GM12878 (cell line): ENCODE results near the gene EEF1AKMT3. TPM values are rescaled to one million over a fixed set of nuclear protein-coding genes. Genes with fewer than 3 reads are reported as not detected.

Experiments used
- CBFB ChIP-seq: IDR thresholded peaks from 2 replicates; pipeline ENCODE4 v1.6.1; 2016; ENCODE audit warnings: antibody characterized with exemption, low read depth
- EED ChIP-seq: sonication (generic); IDR thresholded peaks from 2 replicates; pipeline ENCODE4 v1.6.1; 2016; ENCODE audit warnings: antibody characterized with exemption, low read depth
- EGR1 ChIP-seq, 2 experiments: IDR thresholded peaks; 1 replicate in 1 of 2; 2 replicates in 1 of 2; pipeline ENCODE4 v1.6.1; 2011 to 2012; ENCODE audit warnings: low read depth in 2 of 2, low read length in 2 of 2, borderline replicate concordance in 1 of 2, mild to moderate bottlenecking in 1 of 2, moderate library complexity in 1 of 2
- ETV6 ChIP-seq, 2 experiments: fragments of 450-650 bp in 1 of 2; IDR thresholded peaks in 1 of 2; conservative IDR thresholded peaks in 1 of 2; 2 replicates each; pipeline ENCODE4 v1.6.1; 2014; ENCODE audit warnings: antibody characterized with exemption in 1 of 2, borderline replicate concordance in 1 of 2, low read depth in 1 of 2, mild to moderate bottlenecking in 1 of 2, moderate library complexity in 1 of 2
- GABPA ChIP-seq: IDR thresholded peaks from 2 replicates; pipeline ENCODE4 v1.6.1; 2014; ENCODE audit warnings: antibody characterized with exemption, low read depth, mild to moderate bottlenecking, inconsistent platforms
- JUNB ChIP-seq: IDR thresholded peaks from 2 replicates; pipeline ENCODE4 v1.6.1; 2016; ENCODE audit warnings: antibody characterized with exemption, mild to moderate bottlenecking
- NFIC ChIP-seq: IDR thresholded peaks from 2 replicates; pipeline ENCODE4 v1.6.1; 2012; ENCODE audit warnings: low read depth, mild to moderate bottlenecking, inconsistent platforms, low read length, moderate library complexity
- NFYA ChIP-seq: IDR thresholded peaks from 2 replicates; pipeline ENCODE4 v1.6.1; 2011; ENCODE audit warnings: low read depth, mild to moderate bottlenecking, low read length, improper control_type of control experiment, borderline replicate concordance
- PAX8 ChIP-seq: fragments of 450-650 bp; IDR thresholded peaks from 2 replicates; pipeline ENCODE4 v1.6.1; 2017; ENCODE audit warnings: mild to moderate bottlenecking, moderate library complexity
- POLR2A ChIP-seq: IDR thresholded peaks from 2 replicates; pipeline ENCODE4 v1.6.1; 2011; ENCODE audit warnings: low read depth, mild to moderate bottlenecking, low read length
- RFX5 ChIP-seq: IDR thresholded peaks from 2 replicates; pipeline ENCODE4 v1.6.1; 2011; ENCODE audit warnings: low read depth, low read length, improper control_type of control experiment
- RUNX3 ChIP-seq: IDR thresholded peaks from 2 replicates; pipeline ENCODE4 v1.6.1; 2012; ENCODE audit warnings: low read length, inconsistent platforms
- TBL1XR1 ChIP-seq: IDR thresholded peaks from 2 replicates; pipeline ENCODE4 v1.6.1; 2012; ENCODE audit warnings: low read depth, low read length, improper control_type of control experiment
- ZNF622 ChIP-seq: fragments of 450-650 bp; IDR thresholded peaks from 2 replicates; pipeline ENCODE4 v1.6.1; 2017; ENCODE audit warnings: mild to moderate bottlenecking, inconsistent platforms
- polyA plus RNA-seq, 11 experiments: library from polyadenylated mRNA; depleted of rRNA in 4 of 11; unstranded in 6 of 11; stranded (reverse) in 5 of 11; fragments of >200 nt; fragmentation: Nextera tagmentation in 4 of 11; fragmentation: Illumina TruSeq in 1 of 11; extraction: Ambion mirVana in 4 of 11; extraction: Trizol in 1 of 11; gene quantifications; 1 replicate in 1 of 11; 2 replicates in 10 of 11; pipeline versions ENCODE4 v1.2.1 to v1.2.3, GENCODE V29; 2011 to 2016; ENCODE audit warnings: inconsistent platforms in 2 of 11, missing spikeins in 2 of 11, low read depth in 1 of 11
- total RNA-seq, 4 experiments: library from RNA; depleted of rRNA in 3 of 4; stranded (reverse); fragments of >200 nt in 3 of 4; fragmentation: Illumina TruSeq in 1 of 4; extraction: Trizol in 1 of 4; gene quantifications; 2 replicates each; pipeline versions ENCODE4 v1.2.1 to v1.2.3, GENCODE V29; 2013 to 2021
- TF ChIP-seq, protein P1 (sequence below): fragments of 150-350 bp; IDR thresholded peaks from 2 replicates; pipeline ENCODE4 v1.6.1; 2016; ENCODE audit warnings: low read depth, low read length
- TF ChIP-seq, protein P2 (sequence below): fragments of 450-650 bp; IDR thresholded peaks from 2 replicates; pipeline ENCODE4 v1.6.1; 2014; ENCODE audit warnings: mild to moderate bottlenecking
- TF ChIP-seq, protein P3 (sequence below): IDR thresholded peaks from 2 replicates; pipeline ENCODE4 v1.6.1; 2012; ENCODE audit warnings: mild to moderate bottlenecking, low read depth, low read length
- TF ChIP-seq, protein P4 (sequence below): fragments of 450-650 bp; IDR thresholded peaks from 2 replicates; pipeline ENCODE4 v1.6.1; 2016; ENCODE audit warnings: mild to moderate bottlenecking, moderate library complexity, borderline replicate concordance

The EEF1AKMT3 gene
- total and polyA plus RNA-seq, 10 of the 15 experiments (the other 5 are each of a cell fraction or from before 2014, with no cell fraction given) = 1.2 to 8.2 (median 3.5) TPM

DNA sequence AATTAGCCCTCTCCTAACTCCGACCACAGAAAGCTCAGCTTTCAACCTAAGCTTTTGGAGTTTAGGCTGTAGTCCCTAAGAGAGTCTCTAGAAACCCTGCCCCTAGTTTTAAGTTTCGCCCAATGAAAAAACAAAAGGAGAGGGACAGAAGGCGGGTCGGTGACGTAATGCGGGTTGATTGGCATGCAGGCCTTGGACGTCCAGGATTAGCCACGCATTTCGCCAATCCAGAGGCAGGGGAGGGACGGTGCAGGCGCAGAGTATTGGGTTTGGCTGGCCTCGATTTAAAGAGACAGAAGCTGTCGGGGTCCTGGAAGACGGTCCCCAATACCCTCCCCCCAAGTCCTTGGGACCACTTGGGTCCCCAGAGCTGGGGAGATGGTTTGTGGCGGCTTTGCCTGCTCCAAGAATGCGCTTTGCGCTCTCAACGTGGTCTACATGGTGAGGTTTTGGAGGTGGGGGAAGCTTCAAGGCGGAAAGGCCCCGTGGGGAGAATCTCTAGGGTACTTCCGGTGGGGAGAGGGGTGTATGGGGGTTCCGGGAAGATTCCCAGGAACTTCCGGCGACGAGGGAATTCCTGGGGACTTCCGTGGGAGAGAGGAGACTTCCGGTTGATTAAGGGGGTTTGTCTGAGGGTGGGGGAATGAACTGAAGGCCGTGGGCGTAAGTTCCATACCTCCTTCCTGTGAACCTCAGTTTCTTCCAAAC is 27.5 kb upstream of the EEF1AKMT3 start, which contains the start of gene TSPAN31 (continued):
- TF ChIP-seq, protein P1, sequence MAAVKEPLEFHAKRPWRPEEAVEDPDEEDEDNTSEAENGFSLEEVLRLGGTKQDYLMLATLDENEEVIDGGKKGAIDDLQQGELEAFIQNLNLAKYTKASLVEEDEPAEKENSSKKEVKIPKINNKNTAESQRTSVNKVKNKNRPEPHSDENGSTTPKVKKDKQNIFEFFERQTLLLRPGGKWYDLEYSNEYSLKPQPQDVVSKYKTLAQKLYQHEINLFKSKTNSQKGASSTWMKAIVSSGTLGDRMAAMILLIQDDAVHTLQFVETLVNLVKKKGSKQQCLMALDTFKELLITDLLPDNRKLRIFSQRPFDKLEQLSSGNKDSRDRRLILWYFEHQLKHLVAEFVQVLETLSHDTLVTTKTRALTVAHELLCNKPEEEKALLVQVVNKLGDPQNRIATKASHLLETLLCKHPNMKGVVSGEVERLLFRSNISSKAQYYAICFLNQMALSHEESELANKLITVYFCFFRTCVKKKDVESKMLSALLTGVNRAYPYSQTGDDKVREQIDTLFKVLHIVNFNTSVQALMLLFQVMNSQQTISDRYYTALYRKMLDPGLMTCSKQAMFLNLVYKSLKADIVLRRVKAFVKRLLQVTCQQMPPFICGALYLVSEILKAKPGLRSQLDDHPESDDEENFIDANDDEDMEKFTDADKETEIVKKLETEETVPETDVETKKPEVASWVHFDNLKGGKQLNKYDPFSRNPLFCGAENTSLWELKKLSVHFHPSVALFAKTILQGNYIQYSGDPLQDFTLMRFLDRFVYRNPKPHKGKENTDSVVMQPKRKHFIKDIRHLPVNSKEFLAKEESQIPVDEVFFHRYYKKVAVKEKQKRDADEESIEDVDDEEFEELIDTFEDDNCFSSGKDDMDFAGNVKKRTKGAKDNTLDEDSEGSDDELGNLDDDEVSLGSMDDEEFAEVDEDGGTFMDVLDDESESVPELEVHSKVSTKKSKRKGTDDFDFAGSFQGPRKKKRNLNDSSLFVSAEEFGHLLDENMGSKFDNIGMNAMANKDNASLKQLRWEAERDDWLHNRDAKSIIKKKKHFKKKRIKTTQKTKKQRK = peak; percentile 64
- TF ChIP-seq RUNX3 (peak; percentile 32), NFYA (peak; percentile 61; the same call in 1 of the 2 replicates), TBL1XR1 (no peak), JUNB (peak; percentile 83), CBFB (peak; percentile 58), PAX8 (no peak), POLR2A (peak; percentile 72), ZNF622 (0 out of 2 replicates have a peak, but pooled peaks have one; percentile 14), ETV6 (conservative IDR thresholded peaks at IDR 0.05 in 1 of 2, IDR thresholded peaks at IDR 0.05 in 1 of 2; ENCODE audit: borderline replicate concordance in 1 of 2, low read depth in 1 of 2) (peak in 1 of 2 experiments; percentile 41; a peak in 1 of 4 replicates), EED (peak; percentile 77), NFIC (peak; percentile 47; the same call in 1 of the 2 replicates), GABPA (peak; percentile 84), EGR1 (IDR thresholded peaks at IDR 0.05; ENCODE audit: borderline replicate concordance in 1 of 2, low read depth in 2 of 2, low read length in 2 of 2) (peak in 1 of 2 experiments; percentile 61; a peak in 1 of 3 replicates), RFX5 (peak; percentile 93)
- TF ChIP-seq, protein P2, sequence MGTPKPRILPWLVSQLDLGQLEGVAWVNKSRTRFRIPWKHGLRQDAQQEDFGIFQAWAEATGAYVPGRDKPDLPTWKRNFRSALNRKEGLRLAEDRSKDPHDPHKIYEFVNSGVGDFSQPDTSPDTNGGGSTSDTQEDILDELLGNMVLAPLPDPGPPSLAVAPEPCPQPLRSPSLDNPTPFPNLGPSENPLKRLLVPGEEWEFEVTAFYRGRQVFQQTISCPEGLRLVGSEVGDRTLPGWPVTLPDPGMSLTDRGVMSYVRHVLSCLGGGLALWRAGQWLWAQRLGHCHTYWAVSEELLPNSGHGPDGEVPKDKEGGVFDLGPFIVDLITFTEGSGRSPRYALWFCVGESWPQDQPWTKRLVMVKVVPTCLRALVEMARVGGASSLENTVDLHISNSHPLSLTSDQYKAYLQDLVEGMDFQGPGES = peak; percentile 82; the same call in 1 of the 2 replicates
- TF ChIP-seq, protein P3, sequence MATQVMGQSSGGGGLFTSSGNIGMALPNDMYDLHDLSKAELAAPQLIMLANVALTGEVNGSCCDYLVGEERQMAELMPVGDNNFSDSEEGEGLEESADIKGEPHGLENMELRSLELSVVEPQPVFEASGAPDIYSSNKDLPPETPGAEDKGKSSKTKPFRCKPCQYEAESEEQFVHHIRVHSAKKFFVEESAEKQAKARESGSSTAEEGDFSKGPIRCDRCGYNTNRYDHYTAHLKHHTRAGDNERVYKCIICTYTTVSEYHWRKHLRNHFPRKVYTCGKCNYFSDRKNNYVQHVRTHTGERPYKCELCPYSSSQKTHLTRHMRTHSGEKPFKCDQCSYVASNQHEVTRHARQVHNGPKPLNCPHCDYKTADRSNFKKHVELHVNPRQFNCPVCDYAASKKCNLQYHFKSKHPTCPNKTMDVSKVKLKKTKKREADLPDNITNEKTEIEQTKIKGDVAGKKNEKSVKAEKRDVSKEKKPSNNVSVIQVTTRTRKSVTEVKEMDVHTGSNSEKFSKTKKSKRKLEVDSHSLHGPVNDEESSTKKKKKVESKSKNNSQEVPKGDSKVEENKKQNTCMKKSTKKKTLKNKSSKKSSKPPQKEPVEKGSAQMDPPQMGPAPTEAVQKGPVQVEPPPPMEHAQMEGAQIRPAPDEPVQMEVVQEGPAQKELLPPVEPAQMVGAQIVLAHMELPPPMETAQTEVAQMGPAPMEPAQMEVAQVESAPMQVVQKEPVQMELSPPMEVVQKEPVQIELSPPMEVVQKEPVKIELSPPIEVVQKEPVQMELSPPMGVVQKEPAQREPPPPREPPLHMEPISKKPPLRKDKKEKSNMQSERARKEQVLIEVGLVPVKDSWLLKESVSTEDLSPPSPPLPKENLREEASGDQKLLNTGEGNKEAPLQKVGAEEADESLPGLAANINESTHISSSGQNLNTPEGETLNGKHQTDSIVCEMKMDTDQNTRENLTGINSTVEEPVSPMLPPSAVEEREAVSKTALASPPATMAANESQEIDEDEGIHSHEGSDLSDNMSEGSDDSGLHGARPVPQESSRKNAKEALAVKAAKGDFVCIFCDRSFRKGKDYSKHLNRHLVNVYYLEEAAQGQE = no peak
- TF ChIP-seq, protein P4, sequence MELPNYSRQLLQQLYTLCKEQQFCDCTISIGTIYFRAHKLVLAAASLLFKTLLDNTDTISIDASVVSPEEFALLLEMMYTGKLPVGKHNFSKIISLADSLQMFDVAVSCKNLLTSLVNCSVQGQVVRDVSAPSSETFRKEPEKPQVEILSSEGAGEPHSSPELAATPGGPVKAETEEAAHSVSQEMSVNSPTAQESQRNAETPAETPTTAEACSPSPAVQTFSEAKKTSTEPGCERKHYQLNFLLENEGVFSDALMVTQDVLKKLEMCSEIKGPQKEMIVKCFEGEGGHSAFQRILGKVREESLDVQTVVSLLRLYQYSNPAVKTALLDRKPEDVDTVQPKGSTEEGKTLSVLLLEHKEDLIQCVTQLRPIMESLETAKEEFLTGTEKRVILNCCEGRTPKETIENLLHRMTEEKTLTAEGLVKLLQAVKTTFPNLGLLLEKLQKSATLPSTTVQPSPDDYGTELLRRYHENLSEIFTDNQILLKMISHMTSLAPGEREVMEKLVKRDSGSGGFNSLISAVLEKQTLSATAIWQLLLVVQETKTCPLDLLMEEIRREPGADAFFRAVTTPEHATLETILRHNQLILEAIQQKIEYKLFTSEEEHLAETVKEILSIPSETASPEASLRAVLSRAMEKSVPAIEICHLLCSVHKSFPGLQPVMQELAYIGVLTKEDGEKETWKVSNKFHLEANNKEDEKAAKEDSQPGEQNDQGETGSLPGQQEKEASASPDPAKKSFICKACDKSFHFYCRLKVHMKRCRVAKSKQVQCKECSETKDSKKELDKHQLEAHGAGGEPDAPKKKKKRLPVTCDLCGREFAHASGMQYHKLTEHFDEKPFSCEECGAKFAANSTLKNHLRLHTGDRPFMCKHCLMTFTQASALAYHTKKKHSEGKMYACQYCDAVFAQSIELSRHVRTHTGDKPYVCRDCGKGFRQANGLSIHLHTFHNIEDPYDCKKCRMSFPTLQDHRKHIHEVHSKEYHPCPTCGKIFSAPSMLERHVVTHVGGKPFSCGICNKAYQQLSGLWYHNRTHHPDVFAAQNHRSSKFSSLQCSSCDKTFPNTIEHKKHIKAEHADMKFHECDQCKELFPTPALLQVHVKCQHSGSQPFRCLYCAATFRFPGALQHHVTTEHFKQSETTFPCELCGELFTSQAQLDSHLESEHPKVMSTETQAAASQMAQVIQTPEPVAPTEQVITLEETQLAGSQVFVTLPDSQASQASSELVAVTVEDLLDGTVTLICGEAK = peak; percentile 72; the same call in 1 of the 2 replicates
